HG03135 (cell line): ENCODE measurements around the gene PITPNC1.
A peak's percentile ranks its signal among the peaks of the same experiment; 100 is the strongest.
"Not testable (repeated sequence)": the region's sequence is repeated elsewhere in the genome, so short reads cannot be mapped to it uniquely, and the experiment has no call there.

Experiments used
- ATAC-seq: cut with Tn5 transposase; IDR thresholded peaks from one replicate; pipeline ENCODE4 v1.9.1; 2021; ENCODE audit warnings: mild to moderate bottlenecking, moderate library complexity; ENCODE audit not compliant: unreplicated experiment

Gene PITPNC1

DNA sequence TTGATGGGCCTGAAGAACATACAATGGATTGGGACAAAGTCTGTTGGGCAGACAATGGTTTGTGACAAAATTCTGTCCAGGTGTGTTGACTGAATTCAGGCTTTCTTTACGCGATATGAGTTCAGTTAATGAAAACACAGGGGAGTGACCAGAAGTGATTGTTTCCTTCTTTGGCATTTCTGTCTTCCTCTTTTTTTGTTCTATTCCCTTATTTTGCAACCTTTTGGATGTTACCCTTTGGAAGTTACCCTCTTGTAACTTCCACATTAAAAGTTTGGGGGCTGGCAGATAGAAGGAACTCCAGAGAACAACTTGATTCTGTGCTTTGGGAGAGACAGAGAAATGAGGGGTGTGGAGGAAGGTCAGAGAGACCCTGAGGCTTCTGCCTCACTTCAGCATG lies 126.7 kb downstream of the PITPNC1 start:
- ATAC-seq, result no peak

DNA sequence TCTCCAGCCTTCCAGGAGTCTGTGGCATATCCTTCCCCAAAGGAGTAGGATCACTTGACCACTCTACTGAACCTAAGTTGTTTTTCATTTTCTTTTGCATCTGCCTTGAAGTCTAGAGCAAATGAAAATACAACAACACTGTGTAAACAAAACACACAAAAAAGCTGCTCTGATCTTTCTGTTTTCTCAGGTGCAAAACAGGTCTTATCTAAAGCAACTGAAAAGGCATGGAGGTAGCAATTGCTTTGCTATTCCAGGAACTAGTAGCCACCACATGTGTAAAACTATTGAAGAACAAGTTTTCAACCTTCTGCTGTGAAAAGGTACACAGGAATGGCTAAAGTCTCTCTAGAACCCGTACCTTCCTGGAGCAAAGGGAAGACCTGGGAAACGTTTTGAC lies 127.1 kb downstream of the PITPNC1 start:
- no peak for ATAC-seq

DNA sequence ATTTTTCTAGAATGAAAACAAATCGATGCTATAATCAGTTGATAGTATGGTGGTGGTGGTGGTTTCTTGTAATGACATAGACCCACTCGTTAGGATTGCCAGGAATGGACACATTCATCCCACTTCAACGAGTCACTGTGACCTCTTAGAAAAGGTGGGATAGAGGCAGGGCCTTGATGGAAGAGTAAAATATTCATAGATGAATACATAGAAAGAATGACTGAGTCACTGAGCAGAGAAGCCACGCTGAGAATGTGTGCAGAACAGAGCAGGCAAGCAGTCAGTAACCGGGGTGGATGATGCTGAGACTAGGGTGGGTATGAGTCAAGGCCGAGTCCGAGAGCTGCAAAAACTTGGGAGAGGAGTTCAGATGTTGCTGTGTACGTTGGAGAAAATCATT lies 129.9 kb downstream of the PITPNC1 start:
- no peak for ATAC-seq

DNA sequence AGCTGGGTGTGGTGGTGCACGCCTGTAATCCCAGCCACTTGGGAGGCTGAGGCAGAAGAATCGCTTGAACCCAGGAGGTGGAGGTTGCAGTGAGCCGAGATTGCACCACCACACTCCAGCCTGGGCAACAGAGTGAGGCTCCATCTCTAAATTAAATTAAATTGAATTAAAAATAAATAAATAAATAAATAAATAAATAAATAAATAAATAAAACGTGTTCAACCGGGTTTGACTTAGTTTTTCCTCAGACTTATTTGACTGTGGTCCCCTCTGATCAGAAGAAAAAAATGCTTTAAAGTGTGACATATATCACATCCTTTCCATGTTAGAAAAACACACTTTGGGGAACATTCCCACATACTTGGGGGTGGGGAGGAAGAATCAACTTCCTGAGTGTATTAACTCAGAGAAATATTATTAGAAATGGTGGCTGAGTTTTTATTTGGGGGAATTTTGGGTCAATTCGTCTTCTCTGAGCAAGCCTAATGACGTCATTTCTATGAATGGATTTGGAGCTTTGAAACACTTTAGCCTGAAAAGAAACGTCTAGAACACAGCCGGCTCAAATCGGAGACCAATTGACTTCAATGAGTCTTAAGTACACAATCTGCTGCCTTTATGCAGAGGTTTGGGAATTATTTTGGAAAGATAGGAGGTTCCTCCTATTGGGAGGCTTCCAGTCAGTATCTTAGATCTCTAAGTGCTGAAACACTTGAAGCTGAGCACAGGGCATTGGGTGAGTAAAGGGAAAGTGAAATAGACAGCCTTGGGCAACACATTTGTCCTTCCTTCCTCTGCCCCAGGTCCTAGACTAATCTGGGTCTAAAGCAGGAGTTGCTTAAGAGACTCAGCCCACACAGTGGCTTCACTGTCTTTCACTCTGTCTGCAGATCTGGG lies 132.6 kb downstream of the PITPNC1 start:
- no peak for ATAC-seq

DNA sequence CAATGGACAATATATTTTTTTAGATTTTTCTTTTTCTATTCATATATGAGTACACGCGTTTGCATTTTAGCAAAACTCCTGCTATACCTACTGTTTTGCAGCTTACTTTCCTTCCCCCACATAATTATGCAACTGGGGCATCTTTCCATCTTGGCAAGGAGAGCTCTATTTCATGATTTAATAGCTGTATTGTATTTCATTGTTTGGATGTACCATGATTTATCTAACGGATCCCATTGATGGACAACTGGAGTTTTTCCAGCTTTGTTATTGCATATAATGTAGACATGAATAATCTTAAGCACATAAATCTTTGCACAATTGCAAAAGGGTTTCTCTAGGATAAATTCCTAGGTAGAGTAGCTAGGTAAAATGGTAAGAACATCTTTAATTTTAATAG lies 133.9 kb downstream of the PITPNC1 start:
- no peak for ATAC-seq

DNA sequence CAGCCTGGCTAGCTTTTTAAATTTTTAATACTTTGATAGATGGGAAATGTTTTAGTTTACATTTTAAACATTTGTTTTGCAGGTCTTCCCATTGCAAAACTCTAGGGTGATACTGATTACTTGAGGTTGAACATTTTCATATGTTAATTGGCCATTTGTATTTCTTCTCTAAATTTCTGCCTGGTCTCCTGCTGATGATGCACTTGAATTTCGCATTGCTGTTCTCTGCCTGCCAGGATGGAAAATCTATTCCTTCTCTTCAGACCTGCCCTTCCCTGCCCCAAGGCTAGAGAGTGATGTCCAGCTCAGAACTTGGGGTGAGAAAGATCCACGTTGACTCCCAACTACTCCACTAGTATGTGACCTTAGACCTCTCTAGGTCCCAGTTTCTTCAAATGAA lies 134.7 kb downstream of the PITPNC1 start:
- ATAC-seq, result no peak

DNA sequence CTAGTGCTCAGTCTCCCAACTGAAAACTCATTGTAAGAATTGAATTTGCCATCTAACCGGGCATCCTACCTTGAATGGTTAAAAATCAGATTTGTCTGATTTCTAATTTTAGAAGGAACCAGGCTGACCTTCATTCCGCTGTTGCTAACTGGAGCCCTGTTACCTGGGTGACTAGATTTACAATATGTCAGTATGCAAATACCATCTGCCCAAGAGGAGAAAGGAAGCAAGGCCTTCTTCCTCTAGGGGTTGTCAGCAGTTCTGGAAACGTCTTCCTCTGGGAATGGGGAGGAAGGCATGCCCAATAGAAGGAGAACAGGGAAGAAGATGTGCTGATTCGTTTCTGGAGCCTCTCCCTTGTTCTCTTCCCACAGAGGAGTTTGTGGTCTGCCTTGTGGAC lies 137.9 kb downstream of the PITPNC1 start:
- peak; percentile 70 for ATAC-seq

DNA sequence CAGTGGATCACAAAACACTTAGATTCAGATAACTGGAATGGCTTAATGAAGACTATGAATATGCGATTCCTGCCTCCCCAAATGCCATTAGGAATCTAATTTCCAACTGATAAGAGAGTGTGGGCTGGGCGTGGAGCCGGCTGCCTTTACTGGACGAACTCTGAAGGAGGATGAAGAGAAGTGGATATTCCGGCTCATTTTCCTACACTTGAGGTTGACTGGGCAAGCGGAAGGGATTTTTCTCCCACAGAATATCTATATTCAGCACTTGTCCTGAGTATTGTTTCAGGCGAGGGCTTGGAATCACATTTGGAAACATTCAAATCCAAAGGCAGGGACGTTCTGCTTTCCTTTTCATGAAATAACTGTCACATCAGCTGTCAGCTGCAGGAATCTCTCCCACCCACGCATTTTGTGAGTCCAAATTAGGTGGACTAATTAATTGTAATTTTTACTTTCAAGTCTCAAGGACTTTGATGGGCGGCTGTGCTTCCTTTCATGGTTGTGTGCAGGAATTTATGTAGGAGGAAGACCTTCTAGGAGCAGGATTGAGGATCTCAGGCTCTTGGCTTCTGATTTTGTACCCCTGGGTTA lies 138.5 kb downstream of the PITPNC1 start:
- no peak for ATAC-seq

DNA sequence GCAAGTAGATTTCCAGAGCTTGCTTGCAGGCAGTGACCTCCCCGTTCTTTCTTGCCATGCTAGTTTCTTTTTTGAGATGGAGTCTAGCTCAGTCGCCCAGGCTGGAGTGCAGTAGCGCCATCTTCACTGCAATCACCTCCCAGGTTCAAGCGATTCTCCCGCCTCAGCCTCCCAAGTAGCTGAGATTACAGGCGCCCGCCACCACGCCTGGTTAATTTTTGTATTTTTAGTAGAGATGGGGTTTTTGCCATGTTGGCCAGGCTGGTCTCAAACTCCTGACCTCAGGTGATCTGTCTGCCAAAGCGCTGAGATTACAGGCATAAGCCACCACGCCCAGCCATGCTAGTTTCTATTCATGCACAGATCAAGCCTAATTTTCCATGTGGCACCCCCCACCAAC lies 139.5 kb downstream of the PITPNC1 start:
- ATAC-seq, result not testable (repeated sequence)

DNA sequence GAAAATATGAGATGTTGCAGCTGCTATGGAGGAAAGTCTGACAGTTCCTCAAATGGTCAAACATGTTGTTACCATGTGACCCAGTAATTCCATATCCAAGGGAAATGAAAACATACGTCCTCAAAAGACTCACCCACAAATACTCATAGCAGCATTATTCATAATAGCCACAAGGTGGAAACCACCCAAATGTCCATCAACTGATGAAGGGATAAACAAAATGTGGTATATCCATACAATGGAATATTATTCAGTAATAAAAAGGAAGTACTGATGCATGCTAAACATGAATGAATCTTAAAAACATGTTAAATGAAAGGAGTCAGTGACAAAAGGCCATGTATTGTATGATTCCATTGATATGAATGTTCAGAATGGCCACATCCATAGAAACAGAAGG lies 140.2 kb downstream of the PITPNC1 start:
- ATAC-seq, result no peak

DNA sequence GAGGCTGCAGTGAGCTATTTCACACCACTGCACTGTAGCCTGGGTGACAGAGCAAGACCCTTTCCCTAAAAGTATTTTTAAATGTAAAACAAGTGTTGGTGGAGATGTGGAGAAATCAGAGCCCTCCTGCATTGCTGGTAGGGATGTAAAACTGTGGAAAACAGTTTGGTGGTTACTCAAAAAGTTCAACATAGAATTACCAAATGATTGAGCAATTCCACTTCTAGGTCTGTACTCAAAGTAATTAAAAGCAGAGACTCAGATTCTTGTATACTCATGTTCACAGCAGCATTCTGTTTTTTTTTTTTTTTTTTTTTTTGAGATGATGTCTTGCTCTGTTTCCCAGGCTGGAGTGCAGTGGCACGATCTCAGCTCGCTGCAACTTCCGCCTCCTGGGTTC lies 141.8 kb downstream of the PITPNC1 start:
- no peak for ATAC-seq

DNA sequence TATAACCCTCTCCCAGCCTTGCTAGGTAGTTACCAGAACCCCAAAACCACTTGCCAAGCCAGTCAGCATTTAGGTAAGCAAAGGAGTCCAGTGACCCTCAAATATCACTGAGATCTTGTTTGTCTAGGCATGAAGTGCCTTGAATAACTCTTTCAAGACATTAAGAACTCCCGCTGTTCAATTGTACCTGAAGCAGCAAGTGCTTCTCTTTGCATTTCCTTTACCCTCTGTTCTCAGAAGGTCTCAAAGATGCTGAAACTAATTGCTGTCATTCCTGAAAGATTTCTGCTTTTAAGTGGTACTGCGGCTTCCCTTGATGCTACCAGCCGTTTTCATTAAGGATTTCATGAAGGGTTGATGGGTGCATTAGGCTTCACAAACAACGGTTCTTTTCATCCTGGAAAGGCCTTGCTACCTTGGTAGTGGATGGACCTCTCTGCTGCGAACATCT lies 142.7 kb downstream of the PITPNC1 start:
- ATAC-seq, result no peak

DNA sequence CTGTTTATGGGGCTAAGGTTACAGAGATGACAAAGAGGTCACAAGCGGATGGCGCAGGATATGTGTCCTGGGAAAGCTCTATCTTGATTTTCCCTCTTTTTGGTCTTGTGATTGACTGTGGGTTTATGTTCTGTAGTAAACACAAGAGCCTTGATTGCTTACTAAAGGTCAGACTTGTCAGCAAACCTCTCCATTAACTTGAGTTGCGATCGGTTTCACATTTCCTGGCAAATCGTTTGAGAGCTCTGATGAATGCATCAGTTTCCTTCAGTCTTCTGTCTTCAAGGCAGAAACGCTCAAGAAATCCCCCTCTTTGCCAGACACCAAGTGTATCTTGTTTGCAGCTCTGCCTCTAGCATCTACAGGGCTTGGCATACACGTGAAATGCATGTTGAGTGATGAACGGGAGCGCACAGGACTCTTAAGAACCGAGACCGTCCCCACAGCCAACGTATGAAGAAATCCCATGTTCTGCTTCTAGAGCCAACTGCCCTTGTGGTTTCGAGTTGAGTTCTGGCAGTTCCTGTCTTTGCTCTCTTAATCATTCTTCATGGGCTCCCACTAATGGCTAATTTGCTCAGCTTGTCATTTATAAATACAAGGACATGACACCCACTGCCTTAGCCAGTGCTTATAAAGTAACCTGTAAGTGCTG lies 143.3 kb downstream of the PITPNC1 start:
- no peak for ATAC-seq

DNA sequence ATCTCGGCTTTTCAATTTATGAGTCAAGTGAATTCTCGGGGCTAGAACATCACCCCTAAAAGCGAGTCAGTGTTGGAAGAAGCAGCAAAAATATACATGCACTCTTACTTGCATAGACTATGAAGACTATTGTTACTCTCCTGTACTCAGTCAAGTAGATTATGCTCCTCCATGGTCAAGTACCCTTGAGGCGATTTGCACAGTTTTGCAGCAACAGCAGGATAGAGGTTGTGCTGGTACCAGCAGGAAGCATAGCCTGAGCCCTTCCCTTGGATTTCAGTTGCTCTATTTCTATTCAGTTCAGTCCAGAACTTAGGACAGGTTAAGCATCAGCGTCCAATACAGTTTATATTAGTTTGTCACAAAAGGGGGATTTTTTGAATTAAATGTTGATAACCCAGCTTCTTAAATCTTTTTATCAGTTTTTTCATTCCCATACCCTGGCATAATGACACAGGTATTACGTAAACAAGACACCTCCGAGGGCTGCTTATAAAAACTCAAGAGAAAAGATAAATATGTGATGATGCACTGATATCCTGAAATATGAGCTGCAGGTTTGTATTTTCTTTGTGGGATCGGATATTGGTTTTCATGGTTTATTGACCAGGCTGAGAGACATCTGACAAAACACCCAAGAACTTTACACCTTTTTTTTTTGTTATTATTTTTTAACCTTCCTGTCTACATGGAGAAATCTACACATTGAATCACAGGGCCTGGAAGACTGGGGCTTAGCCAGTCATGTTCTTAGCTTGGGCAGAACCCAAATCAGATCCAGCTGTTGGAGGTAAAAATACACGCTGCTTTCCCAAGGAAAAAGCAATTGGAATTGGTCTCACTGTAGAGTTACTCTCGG lies 144.1 kb downstream of the PITPNC1 start:
- no peak for ATAC-seq

DNA sequence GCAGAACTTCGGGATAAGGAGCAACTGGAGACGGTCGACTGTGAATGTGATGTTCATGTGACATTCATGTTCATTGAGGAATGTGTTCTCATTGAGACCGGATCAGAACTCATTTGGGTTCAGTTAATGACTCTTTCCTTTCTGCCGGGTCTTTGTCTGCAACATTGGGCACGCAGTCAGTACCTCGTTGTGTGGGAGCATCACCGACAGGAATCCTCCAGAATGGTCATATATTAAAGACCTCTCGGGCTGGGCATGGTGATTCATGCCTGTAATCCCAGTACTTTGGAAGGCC lies 144.6 kb downstream of the PITPNC1 start:
- no peak for ATAC-seq

DNA sequence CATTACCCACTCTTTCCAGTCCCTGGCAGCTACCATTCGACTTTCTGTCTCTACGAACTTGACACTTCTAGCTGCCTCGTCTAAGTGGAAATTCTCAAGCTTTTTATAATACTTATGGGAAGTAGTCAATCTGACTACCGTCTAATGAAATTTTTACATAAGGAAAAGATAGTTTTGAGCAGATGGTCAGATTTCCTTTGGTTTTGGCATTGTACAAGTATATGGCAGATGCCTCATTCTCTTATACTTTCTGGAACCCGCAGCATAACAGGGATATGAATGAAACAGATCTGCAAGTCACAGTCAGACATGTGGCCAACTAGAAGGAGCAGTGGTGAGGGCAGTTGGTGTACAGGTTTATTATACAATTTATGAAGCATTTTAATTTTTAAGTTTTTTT lies 146.0 kb downstream of the PITPNC1 start:
- ATAC-seq, result no peak

DNA sequence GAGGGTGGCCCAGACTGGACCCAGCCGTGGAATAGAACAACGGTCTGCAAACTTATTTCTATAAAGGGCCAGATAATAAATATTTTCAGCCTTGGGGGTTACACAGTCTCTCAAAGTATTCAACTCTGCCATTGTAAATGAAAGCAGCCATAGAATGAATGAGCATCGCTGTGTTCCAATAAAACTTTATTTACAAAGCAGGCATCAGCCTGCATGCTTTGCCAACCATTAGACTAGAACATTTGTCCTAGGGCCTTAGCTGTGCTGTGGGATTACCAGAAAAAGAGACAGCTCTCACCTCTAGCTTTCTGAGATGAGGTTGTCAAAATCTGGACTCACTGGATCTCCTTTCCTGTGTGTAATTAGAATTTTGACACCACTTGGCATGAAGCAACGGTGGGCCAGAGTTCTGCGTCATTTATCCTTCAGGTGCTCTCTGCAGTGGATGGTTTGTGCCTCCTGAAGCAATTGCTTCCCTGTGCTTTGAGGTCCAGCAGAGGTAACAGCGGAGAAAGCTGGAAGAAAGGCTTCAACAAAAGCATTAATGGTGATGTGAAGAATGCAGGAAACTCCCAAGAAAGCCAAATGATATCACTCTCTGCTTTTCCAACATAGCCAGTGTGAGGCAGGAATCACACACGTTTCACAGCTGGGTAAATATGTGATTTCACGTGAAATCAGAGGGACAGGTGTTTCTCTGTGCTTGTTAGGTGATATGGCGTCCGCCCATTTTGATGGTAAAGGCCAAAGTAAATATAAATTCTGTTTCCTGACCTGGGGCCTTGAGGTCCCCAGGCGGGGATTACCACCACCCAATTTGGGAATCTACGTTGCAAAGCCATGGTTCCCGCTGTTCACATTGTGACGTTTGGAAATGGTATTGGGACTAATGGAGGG lies 148.4 kb downstream of the PITPNC1 start:
- ATAC-seq, result no peak

DNA sequence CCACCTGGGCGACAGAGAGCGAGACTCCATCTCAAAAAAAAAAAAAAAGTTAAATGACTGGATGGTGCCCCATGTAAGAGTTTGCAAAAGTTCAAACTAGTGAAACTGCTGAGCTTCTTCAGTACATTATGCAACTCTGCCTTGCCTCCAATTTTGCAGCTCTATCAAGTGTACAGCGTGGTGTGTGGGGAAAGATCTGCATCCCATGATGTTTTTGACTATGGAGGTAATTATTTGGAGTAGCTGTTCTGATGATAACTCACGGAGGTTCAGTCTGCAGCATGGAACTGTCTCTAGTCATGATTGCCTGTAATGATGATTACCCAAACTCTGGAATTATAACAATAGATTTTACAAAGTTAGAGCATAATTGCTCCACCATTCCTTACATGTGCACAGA lies 149.6 kb downstream of the PITPNC1 start:
- no peak for ATAC-seq

DNA sequence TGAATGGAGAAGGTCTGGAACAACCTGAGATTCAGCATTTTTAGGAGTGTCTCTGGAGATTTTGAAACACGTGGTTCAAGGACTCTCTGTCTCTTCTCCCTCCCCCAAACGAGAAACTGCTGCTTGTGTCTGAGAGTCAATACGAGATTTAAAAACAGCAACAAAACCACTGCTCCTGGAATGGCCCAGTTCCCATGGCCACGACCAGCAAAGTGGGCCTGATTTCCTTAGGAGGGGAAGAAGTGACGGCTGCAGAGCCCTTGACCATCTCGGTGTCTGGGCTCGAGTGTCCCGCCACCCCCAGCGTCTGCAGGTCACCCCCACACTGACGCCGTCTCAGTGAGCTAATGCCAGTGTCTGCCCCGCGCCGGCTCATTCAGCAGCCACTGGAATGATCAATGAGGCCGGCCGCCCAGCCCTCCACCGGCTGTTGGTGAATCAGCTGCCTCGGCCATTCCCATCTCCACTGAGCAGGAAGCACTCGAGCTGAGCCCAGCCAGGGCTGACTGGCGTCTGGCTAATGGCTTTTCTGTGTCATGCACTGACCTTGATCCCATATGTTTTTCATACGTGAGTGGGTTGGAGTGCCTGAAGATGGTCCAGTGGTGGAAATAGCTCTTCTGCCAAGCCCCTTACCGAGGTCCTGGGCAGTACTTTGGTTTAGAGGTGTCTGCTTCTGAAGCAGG lies 151.8 kb downstream of the PITPNC1 start:
- no peak for ATAC-seq

DNA sequence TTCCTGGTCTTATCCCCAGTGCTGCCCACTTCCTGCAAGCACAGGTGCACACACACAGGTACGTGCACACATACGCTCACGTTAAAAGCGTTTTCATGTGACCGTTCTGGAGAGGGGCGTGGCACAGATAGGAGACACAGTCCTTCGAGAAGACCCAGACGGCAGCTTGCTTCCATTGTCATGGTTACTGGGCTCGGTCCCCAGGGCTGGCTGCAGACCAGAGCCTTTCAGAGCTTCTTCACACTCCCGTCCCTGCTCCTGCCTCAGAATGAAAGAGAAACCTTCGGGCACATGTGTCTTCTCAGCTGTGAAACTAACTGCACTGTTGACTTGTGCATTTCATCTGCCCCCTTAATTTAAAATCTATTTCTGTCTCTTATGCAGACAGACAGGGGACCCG lies 154.2 kb downstream of the PITPNC1 start:
- peak; percentile 92 for ATAC-seq
